GM19463 (cell line): ENCODE measurements around the gene DGKB.
"Not testable (repeated sequence)": the region's sequence is repeated elsewhere in the genome, so short reads cannot be mapped to it uniquely, and the experiment has no call there.

Experiments used
- ATAC-seq: cut with Tn5 transposase; IDR thresholded peaks from one replicate; pipeline ENCODE4 v1.9.1; 2021; ENCODE audit warnings: mild to moderate bottlenecking, moderate library complexity; ENCODE audit not compliant: unreplicated experiment

Gene DGKB

GRCh38 chr7:14487701-14488395, 414.7 kb downstream of the DGKB start:
- ATAC-seq = no peak

DNA sequence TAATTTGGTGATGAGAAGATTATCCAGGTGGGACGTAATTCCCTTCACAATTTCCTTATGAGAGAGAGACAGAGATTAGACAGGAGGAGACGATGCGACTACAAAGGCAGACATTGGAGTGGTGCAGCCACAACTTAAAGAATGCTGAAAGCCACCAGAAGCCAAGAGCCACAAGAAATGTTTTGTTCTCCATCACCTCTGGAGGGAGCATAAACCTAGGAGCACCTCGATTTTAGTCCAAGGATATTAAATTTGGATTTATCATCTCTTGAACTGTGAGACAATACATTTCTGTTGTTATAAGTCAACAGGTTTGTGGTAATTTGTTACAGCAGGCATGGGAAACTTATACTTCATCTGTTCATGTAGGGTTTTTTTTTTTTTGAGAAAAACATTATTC, 418.9 kb downstream of the DGKB start:
- ATAC-seq = no peak

- no peak for ATAC-seq
These were observed 422.3 kb downstream of the DGKB start for GRCh38 chr7:14480281-14480680.

GRCh38 chr7:14478834-14479510, 423.6 kb downstream of the DGKB start:
- ATAC-seq = no peak

DNA sequence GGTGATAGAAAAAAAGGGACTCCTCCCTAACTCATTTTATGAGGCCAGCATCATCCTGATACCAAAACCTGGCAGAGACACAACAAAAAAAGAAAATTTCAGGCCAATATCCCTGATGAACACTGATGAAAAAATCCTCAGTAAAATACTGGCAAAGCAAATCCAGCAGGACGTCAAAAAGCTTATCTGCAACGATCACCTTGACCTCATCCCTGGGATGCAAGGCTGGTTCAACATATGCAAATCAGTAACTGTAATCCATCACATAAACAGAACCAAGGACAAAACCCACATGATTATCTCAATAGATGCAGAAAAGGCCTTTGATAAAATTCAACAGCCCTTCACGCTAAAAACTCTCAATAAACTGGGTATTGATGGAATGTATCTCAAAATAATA, 440.8 kb downstream of the DGKB start:
- ATAC-seq = not testable (repeated sequence)

DNA sequence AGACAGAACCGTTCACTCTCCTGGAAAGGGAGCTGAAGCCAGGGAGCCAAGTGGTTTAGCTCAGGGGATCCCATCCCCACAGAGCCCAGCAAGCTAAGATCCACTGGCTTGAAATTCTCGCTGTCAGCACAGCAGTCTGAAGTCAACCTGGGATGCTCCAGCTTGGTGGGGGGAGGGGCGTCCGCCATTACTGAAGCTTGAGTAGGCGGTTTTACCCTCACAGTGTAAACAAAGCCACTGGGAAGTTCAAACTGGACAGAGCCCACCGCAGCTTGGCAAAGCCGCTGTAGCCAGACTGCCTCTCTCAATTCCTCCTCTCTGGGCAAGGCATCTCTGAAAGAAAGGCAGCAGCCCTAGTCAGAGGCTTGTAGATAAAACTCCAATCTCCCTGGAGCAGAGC, 443.7 kb downstream of the DGKB start:
- not testable (repeated sequence) for ATAC-seq

DNA sequence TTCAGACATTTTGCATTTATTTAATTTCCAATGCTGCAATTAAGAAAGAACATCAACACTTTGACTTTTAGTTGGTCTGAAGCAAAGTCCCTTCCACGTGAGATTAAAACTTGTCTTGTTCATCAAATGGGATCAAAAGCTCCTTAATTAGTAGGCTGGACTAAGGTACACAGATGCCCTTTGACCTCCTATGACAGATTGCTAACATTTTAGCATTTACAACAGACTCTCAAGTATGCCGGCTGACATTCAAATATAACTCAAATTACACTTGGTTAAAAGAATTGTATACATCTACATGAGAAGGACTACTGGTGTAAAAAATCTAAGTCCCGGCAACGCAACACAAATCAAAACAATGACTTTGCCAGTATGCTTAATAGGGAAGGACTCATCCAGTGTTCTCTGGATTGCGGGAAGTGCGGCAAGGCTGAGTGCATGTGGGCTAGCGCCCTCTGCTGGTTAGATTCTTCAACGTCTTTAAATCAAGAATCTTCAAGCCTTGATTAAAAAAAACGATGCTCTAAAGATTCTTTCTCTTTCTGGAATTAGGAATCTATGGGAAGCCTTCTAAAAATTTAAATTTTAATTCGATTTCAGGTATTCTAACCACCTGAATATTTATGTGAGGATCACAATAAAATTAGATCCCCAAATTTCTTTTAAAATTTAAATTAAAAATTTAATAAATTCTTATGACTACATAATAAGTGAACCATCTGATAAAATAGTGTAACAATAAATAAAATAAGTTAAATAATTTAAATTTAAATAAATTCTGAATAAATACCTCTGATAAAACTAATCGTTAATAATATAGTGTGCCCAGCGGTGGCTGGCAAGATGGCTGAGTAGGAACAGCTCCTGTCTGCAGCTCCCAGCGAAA, 444.7 kb downstream of the DGKB start:
- ATAC-seq = no peak

DNA sequence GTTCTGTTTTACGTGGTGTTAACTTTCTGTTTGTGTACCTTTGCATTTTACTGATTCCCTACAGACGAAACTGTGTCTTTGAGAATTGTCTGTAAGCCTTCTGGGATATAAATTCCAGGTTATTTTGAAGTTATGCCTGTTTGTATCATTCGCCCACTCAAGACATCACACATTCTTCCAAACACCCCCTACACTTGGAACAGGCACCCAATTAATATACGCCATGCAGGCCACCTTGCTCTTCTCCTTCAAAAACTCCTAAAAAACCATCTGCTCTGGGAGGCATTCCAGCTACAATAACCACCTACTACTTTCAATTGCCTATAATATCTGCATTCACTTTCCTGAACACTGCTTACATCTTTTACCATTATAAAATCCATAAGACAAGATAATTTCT, 453.3 kb downstream of the DGKB start:
- no peak for ATAC-seq

DNA sequence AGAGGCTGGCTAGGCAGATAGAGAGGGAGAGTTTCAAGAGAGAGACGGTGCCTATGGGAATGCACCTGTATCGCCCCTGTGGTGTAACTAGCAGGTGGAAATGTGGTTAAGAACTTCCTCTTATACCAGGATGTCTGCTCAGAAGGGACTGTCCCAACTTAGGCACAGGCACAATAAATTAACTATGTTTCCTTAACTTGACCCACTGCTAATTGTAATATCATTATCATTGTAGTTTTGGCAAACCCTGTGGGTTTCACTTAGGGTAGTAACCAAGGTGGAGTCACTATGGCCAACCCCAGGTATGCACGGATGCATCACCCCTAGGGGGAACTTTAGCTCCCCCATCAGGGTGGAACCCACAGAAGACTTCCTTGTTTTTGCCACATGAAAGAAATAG, 455.7 kb downstream of the DGKB start:
- peak; percentile 85 for ATAC-seq

GRCh38 chr7:14446219-14446618, 456.3 kb downstream of the DGKB start:
- ATAC-seq = no peak

DNA sequence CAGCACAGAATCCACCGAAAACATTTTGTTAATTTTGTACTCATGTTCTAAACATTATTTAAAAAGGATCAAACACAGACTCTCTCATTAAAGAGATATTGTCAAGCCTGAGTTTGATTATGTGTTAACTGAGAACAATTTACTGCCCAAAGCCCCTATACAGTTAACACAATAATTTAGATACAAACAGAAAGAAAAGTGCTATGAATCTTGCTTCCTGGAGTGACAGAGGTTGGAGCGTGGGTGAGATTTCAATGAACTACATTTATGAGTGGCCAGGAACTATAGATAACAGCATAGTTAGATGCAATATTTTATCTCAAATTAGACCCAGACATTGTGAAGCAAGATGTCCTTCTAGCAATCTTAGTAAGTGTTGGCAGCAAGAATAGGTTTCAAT, 464.2 kb downstream of the DGKB start:
- no peak for ATAC-seq

- ATAC-seq = no peak
These were observed 465.7 kb downstream of the DGKB start for GRCh38 chr7:14436878-14437277.

DNA sequence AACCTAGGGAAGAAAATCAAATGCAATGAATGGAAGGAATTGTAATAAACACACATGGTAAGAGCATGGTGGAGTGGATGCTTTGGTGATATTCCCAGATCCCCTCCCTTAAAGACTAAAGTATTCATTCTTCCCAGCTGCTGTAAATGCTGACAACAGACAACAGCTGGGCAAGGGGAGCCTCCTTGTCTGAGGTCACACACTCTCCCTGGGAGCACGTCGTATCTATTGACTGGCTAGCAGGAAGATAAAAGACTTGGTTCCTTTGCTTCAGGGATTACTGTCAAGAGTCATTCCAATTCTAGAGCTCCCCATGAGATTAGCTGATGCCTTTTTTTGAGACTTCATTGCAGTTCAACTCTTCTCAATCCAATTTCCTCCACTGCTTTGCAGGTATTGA, 469.6 kb downstream of the DGKB start:
- no peak for ATAC-seq

GRCh38 chr7:14430926-14431325, 471.6 kb downstream of the DGKB start:
- no peak for ATAC-seq

GRCh38 chr7:14425559-14425958, 477.0 kb downstream of the DGKB start:
- no peak for ATAC-seq

- ATAC-seq = no peak
These were observed 477.9 kb downstream of the DGKB start for GRCh38 chr7:14424675-14425074.

DNA sequence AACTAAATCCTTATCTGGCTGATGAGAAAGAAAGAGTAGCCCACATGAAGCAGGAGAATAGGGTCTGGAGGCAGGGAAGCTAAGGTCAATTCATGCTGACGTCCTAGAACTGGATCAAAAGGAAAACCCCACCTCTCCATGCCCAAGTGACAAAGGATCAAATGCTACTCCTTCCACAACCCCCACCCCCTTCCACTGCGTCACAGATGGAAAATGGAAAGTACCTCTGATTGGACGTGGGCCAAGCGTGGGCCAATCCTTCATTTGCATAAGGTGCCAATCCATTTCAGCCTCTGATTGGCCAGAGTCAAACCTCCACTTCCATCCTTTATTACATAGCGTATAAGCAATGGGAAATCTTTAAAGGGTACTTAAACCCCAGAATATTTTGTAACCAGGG, 481.8 kb downstream of the DGKB start:
- no peak for ATAC-seq

GRCh38 chr7:14419531-14419930, 483.0 kb downstream of the DGKB start:
- ATAC-seq = no peak

- no peak for ATAC-seq
These were observed 483.9 kb downstream of the DGKB start for GRCh38 chr7:14418633-14419032.

DNA sequence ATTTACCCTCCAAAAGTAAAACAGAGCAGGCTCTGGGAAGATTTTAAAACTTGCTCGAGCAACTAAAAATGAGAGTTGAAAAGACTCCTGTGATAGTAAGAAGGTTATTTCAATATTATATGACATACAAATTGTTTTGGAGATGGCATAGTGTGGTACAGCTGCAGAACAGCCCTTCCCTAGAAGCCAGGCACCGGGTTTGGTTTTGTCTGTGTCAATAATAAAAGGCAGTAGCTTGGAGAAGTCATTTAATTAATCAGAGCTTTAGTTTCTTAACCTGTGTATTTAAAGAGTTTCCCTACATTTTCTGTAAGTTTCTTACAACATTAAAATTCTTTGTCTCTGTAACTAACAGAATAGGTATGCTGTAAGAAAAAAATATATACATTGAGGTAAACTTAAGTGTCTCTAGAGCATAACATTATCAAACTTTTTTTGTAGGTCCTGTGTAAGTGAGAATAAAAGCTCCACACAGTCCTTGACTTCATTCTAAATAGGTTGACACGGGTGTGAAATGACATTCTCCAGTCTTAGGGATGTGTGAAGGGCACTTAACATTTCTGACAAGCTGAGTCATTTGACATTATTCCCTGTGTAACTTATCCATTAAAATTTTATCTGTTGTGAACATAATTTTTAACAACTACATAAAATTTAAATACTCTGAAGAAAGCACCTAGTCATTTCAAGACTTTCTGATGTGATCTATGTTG, 488.1 kb downstream of the DGKB start:
- no peak for ATAC-seq
